Measurements from ENCODE around the gene RIPK3. TPM values are rescaled to one million over a fixed set of nuclear protein-coding genes. Genes with fewer than 3 reads are reported as not detected.
"Not testable (repeated sequence)": the region's sequence is repeated elsewhere in the genome, so short reads cannot be mapped to it uniquely, and the experiment has no call there.

RIPK3 gene
- total and polyA plus RNA-seq, 8 donors = 3.9 to 13.0 (median 6.1) TPM

DNA sequence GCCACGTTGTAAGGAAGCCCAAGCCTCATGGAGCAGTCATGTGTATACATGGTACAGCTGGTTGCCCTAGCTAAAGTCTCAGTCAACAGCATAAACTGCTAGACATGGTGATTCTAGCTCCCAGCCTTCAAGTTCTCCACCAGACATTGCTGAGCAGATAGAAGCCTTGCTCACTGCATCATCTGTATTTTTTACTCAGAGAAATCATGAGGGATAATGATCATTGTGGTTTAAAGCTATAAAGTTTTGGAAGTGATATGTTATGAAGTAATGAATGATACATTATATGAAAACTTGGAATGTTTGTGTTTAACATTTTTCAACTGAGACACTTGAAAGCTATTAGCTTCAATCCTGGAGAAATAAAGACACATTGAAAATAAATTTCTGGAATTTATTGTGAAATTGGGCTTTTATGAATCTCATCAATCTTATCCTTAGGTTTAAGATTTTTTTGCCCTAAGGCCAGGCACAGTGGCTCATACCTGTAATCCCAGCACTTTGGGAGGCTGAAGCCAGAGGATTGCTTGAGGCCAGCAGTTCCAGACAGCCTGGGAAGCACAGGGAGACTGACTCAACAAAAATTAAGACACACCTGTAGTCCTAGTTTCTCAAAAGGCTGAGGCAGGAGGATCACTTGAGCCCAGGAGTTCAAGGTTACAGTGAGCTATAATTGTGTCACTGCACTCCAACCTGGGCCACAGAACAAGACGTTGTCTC, 22.6 kb upstream of the RIPK3 start:
- H3K4me1 ChIP-seq = peaks cover 0 to 12% (median 0%) of the 10 kb centered on the region in 3 donors
- TF ChIP-seq, protein P1, sequence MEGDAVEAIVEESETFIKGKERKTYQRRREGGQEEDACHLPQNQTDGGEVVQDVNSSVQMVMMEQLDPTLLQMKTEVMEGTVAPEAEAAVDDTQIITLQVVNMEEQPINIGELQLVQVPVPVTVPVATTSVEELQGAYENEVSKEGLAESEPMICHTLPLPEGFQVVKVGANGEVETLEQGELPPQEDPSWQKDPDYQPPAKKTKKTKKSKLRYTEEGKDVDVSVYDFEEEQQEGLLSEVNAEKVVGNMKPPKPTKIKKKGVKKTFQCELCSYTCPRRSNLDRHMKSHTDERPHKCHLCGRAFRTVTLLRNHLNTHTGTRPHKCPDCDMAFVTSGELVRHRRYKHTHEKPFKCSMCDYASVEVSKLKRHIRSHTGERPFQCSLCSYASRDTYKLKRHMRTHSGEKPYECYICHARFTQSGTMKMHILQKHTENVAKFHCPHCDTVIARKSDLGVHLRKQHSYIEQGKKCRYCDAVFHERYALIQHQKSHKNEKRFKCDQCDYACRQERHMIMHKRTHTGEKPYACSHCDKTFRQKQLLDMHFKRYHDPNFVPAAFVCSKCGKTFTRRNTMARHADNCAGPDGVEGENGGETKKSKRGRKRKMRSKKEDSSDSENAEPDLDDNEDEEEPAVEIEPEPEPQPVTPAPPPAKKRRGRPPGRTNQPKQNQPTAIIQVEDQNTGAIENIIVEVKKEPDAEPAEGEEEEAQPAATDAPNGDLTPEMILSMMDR (IDR thresholded peaks at IDR 0.05) = no peak
- H3K27ac ChIP-seq = no peak overlapping the region
- H3K36me3 ChIP-seq = no peaks in the 10 kb centered on the region
- ATAC-seq (no peak), DNase-seq (no peak), FAIRE-seq (no peak)
- intact Hi-C loops (cut with DNase I) = no loop called here
- no peak overlapping the region for H3K4me3 ChIP-seq
- 29 to 36% methylated on average over 2 of the region's 2 CpGs for WGBS, 2 donors
- H3K27me3 ChIP-seq = no peaks in the 10 kb centered on the region
- H3K9me3 ChIP-seq = no peaks in the 10 kb centered on the region

DNA sequence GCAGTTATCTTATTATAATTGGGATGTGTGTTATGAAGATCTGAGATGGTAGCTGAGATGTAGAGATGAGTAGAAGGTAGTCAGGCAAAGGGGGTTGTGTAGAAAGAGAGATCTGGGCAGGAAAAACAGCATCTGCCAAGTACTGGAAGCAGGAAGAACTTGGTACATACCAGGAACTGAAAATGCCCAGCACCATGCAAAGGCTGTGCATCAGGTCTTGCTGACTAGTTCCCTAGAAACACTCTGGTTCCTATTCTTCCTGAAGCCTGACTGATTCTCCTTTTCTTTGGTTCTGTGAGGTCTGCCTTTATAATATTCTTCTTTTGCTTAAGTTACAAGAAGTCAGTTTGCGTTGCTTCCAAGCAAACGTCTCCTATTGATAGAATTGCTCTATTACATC, 21.5 kb upstream of the RIPK3 start:
- intact Hi-C loops (cut with DNase I) = no loop called here
- ATAC-seq = no peak
- H3K4me1 ChIP-seq = peaks cover 0 to 10% (median 0%) of the 10 kb centered on the region in 3 donors
- TF ChIP-seq, protein P1 (IDR thresholded peaks at IDR 0.05) = no peak
- no peak for DNase-seq
- FAIRE-seq = no peak
- no peaks in the 10 kb centered on the region for H3K36me3 ChIP-seq
- H3K27me3 ChIP-seq = no peaks in the 10 kb centered on the region
- H3K9me3 ChIP-seq = no peaks in the 10 kb centered on the region
- H3K27ac ChIP-seq = no peak overlapping the region
- WGBS, 2 donors = 62 to 79% methylated on average over 2 of the region's 2 CpGs
- no peak overlapping the region for H3K4me3 ChIP-seq

DNA sequence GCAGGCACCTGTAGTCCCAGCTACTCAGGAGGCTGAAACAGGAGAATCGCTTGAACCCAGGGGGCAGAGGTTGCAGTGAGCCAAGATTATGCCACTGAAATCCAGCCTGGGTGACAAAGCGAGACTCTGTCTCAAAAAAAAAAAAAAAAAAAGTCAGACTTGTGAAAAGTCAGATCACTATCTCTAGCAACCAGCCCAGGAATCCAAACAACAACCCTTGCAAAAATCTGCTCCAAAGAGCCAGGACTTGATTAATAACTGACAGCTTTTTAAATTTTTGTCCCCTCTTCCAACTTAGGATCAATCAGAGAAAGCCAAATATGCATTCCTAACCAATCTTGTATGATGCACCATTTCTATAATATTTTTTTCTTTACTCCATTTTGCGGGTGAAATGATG, 20.5 kb upstream of the RIPK3 start:
- H3K27me3 ChIP-seq = no peaks in the 10 kb centered on the region
- TF ChIP-seq, protein P1 (IDR thresholded peaks at IDR 0.05) = no peak
- ATAC-seq (no peak), FAIRE-seq (no peak), DNase-seq (no peak)
- no peaks in the 10 kb centered on the region for H3K9me3 ChIP-seq
- 88 to 96% methylated on average over 3 of the region's 3 CpGs for WGBS, 2 donors
- peaks cover 0 to 2% (median 0%) of the 10 kb centered on the region in 3 donors for H3K4me1 ChIP-seq
- H3K27ac ChIP-seq = no peak overlapping the region
- no peak overlapping the region for H3K4me3 ChIP-seq
- H3K36me3 ChIP-seq = no peaks in the 10 kb centered on the region
- intact Hi-C loops (cut with DNase I) = no loop called here

DNA sequence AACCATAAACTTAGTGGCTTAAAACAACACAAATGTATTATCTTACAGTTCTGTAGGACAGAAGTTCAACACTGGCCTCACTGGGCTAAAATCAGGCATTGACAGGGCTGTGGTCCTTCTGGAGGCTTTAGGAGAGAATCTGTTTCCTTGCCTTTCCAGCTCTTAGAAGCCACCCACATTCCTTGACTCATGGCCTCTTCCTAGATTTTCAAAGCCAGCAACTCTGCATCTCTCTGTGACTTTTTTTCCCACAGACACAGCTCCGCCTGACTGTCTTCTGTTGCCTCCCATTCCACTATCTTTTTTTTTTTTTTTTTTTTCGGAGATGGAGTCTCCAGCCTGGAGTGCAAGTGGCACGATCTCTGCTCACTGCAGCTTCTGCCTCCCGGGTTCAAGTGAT, 16.4 kb upstream of the RIPK3 start:
- Histone ChIP-seq H3K4me1 (no peaks in the 10 kb centered on the region), H3K9me3 (no peaks in the 10 kb centered on the region), H3K4me3 (no peak overlapping the region), H3K27me3 (no peaks in the 10 kb centered on the region), H3K36me3 (no peaks in the 10 kb centered on the region), H3K27ac (no peak overlapping the region)
- intact Hi-C loops (cut with DNase I) = no loop called here
- ATAC-seq = no peak
- DNase-seq = no peak
- WGBS, 2 donors = 79 to 80% methylated on average over 4 of the region's 4 CpGs
- TF ChIP-seq, protein P1 (IDR thresholded peaks at IDR 0.05) = no peak
- no peak for FAIRE-seq

DNA sequence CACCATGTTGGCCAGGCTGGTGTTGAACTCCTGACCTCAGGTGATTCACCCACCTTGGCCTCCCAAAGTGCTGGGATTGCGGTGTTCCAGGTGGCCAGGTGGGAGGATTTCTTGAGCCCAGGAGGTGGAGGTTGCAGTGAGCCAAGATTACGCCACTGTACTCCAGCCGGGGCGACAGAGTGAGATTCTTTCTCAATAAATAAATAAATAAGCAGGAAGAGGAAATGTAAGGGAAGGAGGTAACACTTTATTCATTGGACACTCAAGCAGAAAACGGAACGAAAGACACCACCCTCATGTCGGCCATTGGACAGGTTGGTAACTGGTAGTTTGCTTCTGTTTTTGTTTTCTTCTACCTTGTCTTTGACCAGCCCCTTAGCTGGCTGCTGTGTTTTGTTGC, 15.2 kb upstream of the RIPK3 start:
- H3K27ac ChIP-seq = no peak overlapping the region
- H3K36me3 ChIP-seq = no peaks in the 10 kb centered on the region
- ATAC-seq (no peak), DNase-seq (no peak), FAIRE-seq (no peak)
- TF ChIP-seq, protein P1 (IDR thresholded peaks at IDR 0.05) = no peak
- 85 to 93% methylated on average over 7 of the region's 7 CpGs for WGBS, 2 donors
- H3K4me1 ChIP-seq = no peaks in the 10 kb centered on the region
- H3K27me3 ChIP-seq = no peaks in the 10 kb centered on the region
- intact Hi-C loops (cut with DNase I) = no loop called here
- no peaks in the 10 kb centered on the region for H3K9me3 ChIP-seq
- no peak overlapping the region for H3K4me3 ChIP-seq

DNA sequence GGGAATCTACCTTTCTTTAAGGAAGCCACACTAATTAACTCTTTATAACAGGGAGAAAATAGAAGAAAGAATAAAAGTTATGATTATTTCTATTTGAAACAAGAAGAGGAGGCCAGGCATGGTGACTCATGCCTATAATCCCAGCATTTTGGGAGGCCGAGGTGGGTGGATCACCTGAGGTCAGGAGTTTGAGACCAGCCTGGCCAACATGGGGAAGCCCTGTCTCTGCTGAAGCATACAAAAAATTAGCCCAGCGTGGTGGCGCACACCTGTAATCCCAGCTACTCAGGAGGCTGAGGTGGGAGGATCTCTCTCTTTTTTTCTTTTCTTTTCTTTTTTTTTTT, 14.7 kb upstream of the RIPK3 start:
- H3K9me3 ChIP-seq; H3K36me3 ChIP-seq; FAIRE-seq; intact Hi-C loops (cut with DNase I); H3K4me3 ChIP-seq; H3K27me3 ChIP-seq; DNase-seq; ATAC-seq; H3K4me1 ChIP-seq; H3K27ac ChIP-seq: not testable (repeated sequence)
- WGBS, 2 donors = 84 to 92% methylated on average over 3 of the region's 3 CpGs
